HG02623 (cell line): ENCODE measurements around the gene PDE6B.

ENCODE experiments used
- ATAC-seq: cut with Tn5 transposase; IDR thresholded peaks from one replicate; pipeline ENCODE4 v1.9.1; 2021; ENCODE audit warnings: moderate library complexity; ENCODE audit not compliant: unreplicated experiment

Gene PDE6B

DNA sequence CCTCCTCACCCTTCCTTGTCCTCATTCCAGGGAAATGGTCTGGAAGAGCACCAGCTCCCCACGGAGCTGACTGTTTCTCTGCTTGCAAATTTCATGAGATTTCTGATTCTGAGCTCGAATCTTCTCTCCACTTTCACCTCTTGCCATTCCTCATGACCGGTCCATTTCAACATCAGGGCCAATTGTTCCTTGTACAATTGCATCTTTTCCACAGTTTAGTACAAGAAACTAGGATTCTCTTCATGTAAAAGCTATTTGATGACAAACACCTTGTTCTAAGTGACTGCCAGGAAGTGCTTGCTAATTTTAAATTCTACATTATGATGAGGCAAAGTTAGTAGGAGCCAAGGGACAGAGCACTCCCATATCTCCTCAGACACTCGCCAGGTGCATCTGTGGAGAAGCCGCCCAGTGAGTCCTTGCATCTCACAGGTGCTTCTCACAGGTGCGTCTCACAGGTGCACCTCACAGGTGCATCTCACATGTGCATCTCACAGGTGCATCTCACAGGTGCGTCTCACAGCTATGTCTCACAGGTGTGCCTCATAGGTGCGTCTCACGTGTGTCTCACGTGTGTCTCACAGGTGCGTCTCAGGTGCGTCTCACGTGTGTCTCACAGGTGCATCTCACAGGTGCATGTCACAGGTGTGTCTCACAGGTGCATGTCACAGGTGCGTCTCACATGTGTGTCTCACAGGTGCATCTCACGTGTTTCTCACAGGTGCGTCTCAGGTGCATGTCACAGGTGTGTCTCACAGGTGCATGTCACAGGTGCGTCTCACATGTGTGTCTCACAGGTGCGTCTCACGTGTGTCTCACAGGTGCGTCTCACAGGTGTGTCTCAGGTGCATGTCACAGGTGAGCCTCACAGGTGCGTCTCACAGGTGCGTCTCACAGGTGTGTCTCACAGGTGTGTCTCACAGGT lies 3.0 kb upstream of the PDE6B start:
- no peak for ATAC-seq

DNA sequence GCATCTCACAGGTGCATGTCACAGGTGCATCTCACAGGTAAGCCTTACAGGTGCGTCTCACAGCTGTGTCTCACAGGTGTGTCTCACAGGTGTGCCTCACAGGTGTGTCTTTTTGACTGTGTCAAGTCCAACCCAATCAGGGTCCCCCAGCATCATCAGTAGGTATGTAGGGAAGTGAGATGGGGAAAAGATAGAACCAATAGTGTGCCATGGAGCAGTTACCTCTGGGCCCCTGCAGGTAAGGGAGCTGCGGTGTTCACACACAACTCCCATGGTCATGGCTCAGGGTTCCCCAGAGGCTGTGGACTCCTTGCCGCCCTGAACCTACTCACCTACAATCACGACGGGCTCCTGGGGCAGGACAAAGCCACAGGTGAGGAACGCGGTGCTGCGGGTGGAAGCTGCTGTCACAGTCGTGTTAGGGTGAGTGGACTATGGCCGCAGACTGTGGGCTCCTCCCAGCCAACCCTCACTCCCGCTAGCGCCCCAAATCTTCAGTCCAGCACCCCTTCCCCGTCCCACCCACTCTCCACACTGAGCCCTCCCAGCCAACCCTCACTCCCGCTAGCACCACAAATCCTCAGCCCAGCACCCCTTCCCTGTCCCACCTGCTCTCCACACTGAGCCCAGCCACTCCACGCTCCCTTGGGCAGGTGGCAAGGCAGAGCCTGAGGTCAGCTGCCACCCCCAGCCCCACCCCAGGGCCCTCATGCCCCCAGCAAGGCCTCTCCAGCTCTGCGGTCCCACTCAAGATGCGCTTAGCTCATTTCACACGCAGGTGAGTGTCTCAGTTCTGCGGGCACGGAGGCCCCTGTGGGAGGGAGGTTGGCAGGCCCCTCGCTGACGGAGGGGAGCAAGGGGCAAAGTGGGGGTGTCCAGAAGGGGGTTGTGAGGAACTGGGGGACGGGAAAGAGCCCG lies 2.1 kb upstream of the PDE6B start:
- ATAC-seq = no peak

DNA sequence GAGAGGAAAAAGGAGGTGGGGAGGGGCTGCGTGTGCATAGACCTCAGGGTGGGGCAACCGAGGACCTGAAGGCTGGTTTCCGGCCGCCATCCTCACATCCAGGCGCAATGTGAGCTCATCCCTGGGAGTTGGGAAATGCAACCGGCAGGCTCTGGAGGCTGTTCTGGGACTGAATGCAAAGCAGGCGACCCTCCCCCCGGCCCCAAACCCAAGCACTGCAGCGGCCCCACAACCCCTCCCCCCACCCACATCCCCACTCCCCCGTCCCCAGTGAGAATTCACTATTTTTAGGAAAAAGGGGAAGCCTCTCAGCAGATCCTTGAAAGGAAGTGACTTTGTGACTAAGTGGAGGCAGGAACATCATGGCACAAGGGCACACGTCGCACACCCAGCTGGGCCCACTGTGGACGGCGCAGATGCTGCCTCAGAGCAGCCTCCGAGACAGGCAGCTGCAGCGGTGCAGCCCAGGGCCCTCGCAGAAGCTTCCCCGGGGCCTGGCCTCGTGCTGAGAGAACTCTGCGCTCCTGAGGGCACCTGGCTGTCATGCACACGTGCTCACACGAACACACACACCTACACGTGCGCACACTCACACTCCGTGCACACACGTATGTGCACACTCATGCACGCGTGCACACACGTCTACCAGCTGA lies 1.3 kb upstream of the PDE6B start:
- no peak for ATAC-seq

DNA sequence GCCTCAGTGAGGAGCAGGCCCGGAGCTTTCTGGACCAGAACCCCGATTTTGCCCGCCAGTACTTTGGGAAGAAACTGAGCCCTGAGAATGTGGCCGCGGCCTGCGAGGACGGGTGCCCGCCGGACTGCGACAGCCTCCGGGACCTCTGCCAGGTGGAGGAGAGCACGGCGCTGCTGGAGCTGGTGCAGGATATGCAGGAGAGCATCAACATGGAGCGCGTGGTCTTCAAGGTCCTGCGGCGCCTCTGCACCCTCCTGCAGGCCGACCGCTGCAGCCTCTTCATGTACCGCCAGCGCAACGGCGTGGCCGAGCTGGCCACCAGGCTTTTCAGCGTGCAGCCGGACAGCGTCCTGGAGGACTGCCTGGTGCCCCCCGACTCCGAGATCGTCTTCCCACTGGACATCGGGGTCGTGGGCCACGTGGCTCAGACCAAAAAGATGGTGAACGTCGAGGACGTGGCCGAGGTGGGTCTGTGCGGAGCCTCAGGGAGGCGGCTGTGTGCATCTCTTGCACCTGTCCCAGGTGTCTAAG lies 323 bp downstream of the PDE6B start:
- ATAC-seq = no peak

DNA sequence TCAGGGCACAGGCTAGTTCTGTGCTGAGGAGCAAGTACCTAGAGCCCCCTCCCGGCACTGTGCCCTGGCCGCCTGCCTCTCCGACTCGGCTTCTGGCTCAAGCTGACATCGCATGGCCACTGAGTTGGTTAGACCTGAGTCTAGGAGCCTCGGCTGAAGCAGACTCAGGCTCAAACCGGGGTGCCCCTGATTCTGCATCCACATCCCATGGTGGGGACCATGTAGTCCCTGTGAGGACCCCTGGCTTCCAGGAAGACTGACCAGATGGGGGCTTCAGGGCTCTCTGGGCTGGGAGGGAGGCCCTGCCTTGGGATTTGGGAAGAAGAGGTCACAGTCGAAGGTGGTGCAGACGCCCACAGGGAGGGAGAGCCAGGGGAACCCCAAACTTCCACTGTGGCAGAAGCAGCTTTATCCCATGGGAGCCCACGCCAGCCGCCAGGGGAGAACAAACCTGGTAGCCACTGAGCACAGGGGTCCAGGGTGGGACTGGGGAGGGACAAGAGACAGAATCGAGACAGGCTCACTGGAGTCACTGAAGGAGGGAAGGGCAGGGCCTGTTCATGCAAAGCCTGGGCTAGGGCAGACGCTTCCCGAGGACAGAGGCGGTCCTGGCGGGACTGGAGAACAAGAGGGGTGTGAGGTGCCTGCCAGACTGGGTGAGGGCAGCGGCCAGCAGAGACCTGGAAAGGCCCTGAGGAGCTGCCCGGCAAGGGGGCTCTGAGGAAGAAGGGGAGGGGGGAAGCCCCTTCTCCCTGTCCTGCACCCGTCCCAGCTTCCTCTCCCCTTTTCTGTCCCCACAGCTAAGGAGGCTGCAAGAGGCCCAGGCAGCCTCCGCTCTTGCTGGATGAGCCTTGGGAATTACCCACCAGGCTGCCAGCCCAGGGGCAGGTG lies 1.1 kb downstream of the PDE6B start:
- ATAC-seq = no peak

DNA sequence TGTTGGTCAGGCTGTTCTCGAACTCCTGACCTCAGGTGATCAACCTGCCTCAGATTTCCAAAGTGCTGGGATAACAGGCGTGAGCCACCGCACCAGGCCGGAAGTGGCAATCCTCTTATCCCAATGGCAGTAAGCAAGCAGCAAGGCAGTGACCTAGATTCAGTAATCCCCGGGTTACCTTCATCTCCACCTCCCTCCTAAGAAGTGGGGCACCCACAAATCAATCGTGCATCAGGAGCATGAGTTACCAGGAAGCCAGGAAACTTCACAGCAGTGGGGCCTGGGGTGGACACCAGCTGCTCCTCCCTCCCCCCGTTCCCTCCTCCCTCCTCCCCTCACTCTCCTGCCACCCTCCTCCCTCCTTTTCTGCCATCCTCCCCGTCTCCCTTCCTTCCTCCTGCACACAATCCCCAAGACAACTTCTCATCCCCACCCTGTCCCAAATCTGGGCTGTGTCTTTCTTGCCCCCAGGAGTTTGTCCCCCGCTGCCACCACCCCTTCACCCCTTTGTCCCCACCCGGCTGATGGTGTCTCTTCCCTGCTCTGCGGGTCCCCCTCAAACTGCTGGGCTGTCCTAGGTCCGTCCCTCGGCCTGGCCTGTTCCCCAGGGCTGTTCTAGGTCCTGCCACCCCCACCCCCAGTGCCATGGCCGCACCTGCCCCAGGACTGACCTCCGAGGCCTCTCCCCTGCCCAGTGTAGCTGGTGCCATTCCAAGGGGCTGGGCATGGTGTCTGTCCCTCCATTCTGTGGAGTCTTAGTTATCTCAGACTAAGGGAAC lies 2.2 kb downstream of the PDE6B start:
- ATAC-seq = no peak

DNA sequence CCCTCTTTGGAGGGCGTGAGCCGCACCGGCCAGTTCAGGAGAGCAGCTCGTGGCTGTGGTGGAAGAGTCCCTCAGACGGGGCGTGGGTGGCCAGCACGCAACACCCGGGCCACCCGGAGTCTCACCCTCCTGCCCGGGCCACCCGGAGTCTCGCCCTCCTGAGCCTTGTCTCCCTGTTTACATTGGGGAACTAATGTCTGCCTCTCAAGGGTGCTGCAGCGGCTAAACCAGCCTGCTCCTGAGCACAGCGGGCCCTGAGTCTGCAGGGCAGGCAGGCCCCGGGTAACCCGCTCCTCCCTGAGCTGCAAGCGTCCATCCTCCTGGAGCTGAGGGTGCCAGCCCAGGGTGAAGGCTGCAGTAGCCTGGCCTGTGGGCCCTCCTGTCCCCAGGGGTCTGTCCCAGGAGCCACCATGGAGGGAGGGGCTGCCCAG lies 3.0 kb downstream of the PDE6B start:
- ATAC-seq = no peak

DNA sequence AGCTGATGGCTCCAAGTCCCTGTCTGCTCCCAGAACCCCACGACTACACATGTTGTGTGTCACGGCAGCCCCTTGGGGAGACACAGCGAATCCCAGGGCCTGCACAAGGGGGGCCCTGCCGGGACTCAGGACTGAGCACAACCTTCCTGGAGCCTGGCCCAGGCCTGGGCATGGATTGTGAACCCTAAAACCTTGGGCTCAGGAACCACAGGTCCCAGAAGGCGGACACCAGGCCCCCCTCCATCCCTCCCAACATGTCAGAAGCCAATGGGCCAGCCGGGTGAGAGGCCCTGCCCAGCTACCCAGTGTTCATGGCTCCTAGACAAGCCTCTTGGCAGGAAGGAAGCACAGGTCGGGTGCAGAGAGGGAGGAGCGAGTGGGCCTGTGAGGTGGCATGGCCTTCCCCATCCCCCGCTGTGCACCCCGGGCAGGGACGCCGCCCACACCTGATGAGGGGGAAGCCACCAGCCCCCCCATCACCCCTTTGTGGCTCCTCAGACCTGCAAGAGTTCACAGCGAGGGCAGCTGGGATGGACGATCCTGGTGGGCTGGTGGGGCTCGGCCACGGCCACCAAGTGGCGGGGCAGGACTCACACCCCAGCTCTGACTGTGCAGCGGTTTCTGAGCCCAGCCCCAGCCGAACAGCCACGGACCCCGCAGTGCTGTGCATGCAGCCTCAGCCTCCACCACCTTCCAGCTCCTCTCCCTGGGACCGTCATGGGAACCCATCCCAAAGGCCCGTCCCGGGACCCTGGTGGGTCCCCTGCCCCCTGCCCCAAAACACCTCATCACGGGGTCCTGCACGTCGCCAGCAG lies 3.7 kb downstream of the PDE6B start:
- no peak for ATAC-seq

DNA sequence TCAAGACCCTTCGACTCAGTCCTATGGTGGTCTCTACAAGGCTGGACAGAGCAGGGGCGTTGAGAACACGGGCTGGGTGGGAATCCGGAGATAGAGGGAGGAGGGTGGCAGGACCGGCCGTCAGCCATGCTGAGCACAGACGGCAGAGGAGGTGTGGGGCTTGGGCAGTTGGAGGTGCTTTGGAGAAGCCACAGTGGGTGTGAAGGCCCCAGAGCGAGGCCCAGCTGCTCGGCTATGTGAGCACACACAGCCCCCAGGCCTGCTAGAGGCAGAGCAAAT lies 4.2 kb downstream of the PDE6B start:
- ATAC-seq = no peak

DNA sequence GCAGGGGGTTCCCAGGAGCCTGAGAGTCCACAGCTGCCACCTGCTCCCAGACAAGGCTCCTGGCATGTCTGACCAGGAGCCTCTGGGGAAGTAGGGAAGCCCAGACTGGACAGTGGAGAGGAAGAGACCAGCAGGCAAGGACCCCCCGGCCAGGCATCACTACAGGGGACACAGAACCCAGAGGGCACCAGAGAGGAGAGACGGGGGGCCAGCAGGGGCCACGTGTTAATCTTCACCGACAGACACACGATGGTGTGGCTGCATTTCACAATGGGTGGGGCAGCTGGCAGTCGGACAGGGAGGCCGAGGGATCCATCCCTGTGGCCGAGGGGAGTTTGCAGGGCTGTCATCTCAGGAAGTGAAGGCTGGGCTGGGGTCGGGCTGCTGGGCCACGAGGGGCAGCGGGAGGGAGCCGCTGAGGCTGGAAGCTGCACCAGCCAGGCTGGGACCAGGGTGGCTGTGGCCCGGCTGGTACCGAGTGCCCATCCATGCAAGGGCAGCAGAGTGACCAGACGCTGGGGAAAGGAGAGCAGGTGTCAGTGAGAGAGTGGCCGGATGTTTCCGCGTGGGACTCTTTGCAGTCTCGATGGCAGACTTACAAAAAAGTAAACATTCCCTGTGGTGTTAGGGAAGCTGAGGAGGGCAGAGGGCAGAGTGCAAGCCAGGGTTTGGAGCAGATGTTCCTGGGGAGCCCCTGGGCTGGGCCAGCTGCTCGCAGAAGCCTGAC lies 4.7 kb downstream of the PDE6B start:
- no peak for ATAC-seq

DNA sequence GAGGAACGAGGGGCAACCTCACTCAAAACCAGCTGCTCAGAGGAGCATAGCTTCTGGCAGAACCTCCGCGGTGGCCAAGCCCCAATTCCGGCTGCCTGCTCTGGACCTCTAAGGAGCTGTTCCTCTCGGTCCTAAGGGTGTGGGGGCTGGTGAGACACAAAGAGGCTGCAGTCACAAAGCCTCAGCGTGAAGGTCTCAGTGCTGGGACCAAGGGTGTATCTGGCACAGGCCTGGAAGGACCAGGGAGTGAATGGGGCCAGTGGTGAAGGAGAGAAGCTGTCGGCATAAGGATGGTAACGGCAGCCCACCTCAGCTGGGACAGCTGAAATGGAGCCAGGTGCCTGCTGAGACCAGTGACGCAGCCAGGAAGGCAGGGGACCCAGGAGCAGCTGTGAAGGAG lies 5.3 kb downstream of the PDE6B start:
- ATAC-seq = no peak

DNA sequence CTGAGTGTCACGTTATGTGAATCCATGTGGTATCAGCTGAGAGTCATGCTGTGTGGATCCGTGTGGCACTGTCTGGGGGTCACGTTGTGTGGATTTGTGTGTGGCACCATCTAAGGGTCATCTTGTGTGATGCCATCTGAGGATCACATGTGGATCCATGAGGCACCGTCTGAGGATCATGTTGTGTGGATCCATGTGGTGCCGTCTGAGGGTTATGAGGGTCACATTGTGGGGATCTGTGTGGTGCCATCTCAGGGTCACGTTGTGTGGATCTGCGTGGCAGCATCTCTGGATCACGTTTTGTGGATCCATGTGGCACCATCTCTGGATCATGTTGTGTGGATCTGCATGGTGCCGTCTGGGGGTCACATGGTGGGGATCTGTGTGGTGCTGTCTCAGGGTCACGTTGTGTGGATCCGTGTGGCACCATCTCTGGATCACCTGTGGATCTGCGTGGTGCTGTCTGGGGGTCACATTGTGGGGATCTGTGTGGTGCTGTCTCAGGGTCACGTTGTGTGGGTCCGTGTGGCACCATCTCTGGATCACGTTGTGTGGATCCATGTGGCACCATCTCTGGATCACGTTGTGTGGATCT lies 6.9 kb downstream of the PDE6B start:
- ATAC-seq = no peak

DNA sequence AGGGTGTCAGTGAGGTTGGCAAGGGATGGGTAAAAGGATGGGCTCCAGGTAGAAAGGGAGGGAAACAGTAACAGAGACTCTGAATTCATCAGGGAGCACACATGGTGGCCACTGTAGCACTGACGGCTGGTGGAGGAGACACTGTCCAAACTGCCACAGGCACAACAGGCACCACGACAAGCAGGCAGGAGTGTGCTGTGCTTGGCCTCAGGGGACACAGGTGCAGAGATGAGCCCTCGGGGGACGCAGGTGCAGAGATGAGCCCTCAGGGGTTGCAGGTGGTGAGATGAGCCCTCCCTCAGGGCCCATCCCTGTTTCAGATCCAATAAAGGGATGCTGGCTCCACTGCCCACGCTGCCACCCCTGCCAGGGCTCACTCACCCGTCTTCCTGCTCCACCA lies 7.6 kb downstream of the PDE6B start:
- ATAC-seq = no peak

DNA sequence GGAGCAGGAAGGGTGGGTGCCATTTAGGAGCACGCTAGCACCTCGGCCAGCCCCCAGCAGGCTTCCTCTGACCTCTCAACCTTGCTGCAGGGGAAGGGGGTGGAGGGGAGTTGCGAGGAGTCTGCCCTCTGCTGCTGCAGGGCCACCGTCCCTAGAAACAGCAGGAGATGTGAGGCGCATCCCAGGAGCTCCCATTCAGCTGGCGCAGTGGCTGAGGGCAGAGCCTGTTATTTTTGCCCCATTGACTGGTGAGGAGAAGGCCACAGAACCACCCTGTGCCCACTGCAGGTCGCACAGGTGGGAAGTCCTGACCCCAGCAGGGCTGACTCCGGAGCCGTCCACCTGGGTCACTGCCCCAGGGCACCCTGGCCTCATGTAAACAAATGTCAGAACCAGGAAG lies 8.0 kb downstream of the PDE6B start:
- ATAC-seq = no peak

DNA sequence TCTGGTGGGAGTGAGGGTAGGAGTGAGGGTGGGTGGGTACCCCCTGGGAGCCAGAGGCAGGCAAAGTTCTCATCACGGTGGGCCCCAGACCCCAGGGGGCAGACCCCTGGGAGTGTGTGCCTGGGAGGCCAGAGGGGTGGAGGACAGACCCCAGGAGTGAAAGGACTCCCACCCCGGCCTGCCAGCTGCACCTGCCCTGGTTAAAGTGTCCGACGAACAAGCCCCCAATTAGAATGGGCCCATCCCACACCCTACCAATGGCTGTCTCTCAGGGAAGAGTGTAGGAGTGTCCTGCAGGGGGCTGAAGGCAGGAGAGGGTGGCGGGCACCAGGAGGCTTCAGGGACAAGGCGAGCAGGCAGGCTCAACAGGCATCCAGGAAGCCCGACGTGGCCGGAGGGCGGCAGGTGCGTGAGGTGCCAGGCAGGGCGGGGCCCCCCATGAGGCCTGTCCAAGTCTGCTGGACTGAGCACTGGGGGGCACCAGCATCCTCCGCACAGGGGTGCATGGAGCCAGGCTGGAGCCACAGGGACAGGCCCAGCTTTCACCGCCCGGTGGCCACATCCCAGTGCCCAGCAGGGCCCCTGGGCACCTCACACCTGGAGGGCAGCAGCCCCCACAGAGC lies 8.7 kb downstream of the PDE6B start:
- ATAC-seq = no peak

DNA sequence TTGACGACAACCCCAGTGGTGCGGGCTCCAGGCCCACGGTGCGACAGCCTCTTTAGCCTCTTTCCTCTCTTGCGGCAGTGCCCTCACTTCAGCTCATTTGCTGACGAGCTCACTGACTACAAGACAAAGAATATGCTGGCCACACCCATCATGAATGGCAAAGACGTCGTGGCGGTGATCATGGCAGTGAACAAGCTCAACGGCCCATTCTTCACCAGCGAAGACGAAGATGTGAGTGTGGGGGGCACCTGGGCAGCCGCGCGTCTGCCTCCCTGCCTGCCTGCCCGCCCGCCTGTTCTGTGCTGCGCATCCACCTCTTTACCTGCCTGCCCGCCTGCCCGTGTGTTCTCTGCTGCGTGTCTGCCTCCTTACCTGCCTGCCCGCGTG lies 9.2 kb downstream of the PDE6B start:
- ATAC-seq = no peak
